Stimulated activated CD8-positive, alpha-beta memory T cell treated with anti-CD3 and anti-CD28 coated beads, Interleukin-7, amount 100 ng/mL, for 1 hour (primary cell): ENCODE measurements around the gene GHRH.

ENCODE experiments used
- DNase-seq, 2 donors: peaks; one replicate each; pipeline ENCODE4 v3.0.0-alpha.2; 2020; ENCODE audit warnings: low read depth in 2 of 2

GHRH gene

GRCh38 chr20:37237656-37238055, 24.0 kb downstream of the GHRH start:
- no peak for DNase-seq

GRCh38 chr20:37236462-37236861, 25.2 kb downstream of the GHRH start:
- DNase-seq: no peak

- DNase-seq: no peak
Measured at GRCh38 chr20:37235065-37235464, 26.5 kb downstream of the GHRH start.

- DNase-seq: no peak
Measured at GRCh38 chr20:37234254-37234581, 27.4 kb downstream of the GHRH start.

- no peak for DNase-seq
Measured at GRCh38 chr20:37233548-37234253, 27.9 kb downstream of the GHRH start.

- no peak for DNase-seq
Measured at GRCh38 chr20:37231947-37232630, 29.5 kb downstream of the GHRH start.

GRCh38 chr20:37230200-37230599, 31.4 kb downstream of the GHRH start:
- DNase-seq: no peak

- DNase-seq: no peak
Measured at GRCh38 chr20:37229357-37229756, 32.3 kb downstream of the GHRH start.

GRCh38 chr20:37228656-37229055, 33.0 kb downstream of the GHRH start:
- no peak for DNase-seq

- DNase-seq: no peak
Measured at GRCh38 chr20:37228082-37228481, 33.5 kb downstream of the GHRH start.

- no peak for DNase-seq
Measured at GRCh38 chr20:37226889-37227288, 34.7 kb downstream of the GHRH start.

GRCh38 chr20:37225146-37225545, 36.5 kb downstream of the GHRH start:
- DNase-seq: no peak

GRCh38 chr20:37223053-37223452, 38.6 kb downstream of the GHRH start:
- no peak for DNase-seq

GRCh38 chr20:37222086-37222485, 39.5 kb downstream of the GHRH start:
- no peak for DNase-seq

- DNase-seq: no peak
Measured at GRCh38 chr20:37220731-37221130, 40.9 kb downstream of the GHRH start.

GRCh38 chr20:37219751-37220668, 41.6 kb downstream of the GHRH start:
- no peak for DNase-seq

GRCh38 chr20:37218976-37219375, 42.6 kb downstream of the GHRH start:
- DNase-seq: no peak

- no peak for DNase-seq
Measured at GRCh38 chr20:37218441-37218840, 43.2 kb downstream of the GHRH start.

- DNase-seq: no peak
Measured at GRCh38 chr20:37209661-37210314, 51.8 kb downstream of the GHRH start.

- no peak for DNase-seq
Measured at GRCh38 chr20:37209193-37209592, 52.4 kb downstream of the GHRH start.

GRCh38 chr20:37207171-37207570, 54.4 kb downstream of the GHRH start:
- no peak for DNase-seq

GRCh38 chr20:37205794-37206193, 55.8 kb downstream of the GHRH start:
- no peak for DNase-seq
